ENCODE results near the gene KIDINS220. TPM values are rescaled to one million over a fixed set of nuclear protein-coding genes. Genes with fewer than 3 reads are reported as not detected.

The KIDINS220 gene
- total and polyA plus RNA-seq, 3 experiments from 2014 or later = 25.6 to 33.2 (median 33.1) TPM

DNA sequence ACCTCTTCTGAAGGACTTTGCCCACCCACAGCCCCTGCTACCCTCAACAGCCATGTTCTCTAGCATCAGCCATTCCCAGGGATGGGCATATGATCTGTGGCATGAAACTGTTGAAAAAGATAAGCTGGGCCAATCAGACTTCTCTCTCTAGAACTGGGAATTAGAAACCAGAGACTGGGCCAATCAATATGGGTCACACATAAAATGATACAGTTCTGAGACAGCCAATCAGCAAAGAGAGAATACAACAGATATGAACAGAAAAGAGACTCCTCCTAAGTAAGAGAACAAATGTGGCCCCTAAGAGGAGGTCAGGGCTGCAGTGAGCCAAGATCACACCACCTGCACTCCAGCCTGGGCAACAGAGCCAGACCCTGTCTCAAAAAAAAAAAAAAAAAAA, 2.1 kb downstream of the KIDINS220 start:
- Histone ChIP-seq H3K4me1 (ENCODE audit: insufficient read depth, low read length) (peaks cover 40% of the 10 kb centered on the region), H3K27me3 (ENCODE audit: insufficient read depth, low read length, poor library complexity, severe bottlenecking) (no peaks in the 10 kb centered on the region), H3K27ac (ENCODE audit: low read depth, low read length) (no peak overlapping the region), H3K4me3 (ENCODE audit: low read length) (no peak overlapping the region), H3K9me3 (ENCODE audit: low read length) (no peaks in the 10 kb centered on the region), H3K36me3 (ENCODE audit: insufficient read depth, low read length) (no peaks in the 10 kb centered on the region)
- no peak for DNase-seq
- peaks cover 72 to 80% (median 75%) of the 10 kb centered on the region in 3 donors for H3K4me1 Mint-ChIP-seq
- H3K9me3 Mint-ChIP-seq = no peaks in the 10 kb centered on the region
- peak overlapping the region in 6 of 7 donors; percentile 99 to 100 (median 100) for H3K4me3 Mint-ChIP-seq
- peak overlapping the region in 5 of 8 donors; percentile 8 to 58 (median 27) for H3K27ac Mint-ChIP-seq
- peaks cover 0 to 9% (median 6%) of the 10 kb centered on the region in 3 donors for H3K36me3 Mint-ChIP-seq
- ChIA-PET CTCF (no interaction called here), POLR2A (no interaction called here)
- H3K27me3 Mint-ChIP-seq = peaks cover 0 to 1% of the 10 kb centered on the region in 2 donors

DNA sequence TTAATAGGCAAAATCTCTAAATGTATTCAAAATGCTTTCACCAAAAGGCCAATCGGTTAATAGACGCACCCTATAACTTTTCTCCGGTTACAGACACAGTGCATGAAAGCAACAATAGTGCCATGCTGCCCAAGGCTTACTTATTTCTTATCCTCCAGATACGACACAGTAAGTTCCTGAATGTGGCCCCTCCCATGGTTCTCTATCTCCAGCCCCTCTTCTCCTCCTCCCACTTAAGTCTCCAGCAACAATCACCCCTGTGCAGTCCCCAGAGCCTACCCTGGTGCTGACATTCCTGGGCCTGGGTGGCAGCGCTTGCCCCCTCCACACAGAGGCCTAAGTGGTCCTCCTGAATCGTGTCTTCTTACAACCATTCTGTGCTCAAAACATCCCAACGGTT, 3.6 kb downstream of the KIDINS220 start:
- peaks cover 0 to 1% of the 10 kb centered on the region in 2 donors for H3K27me3 Mint-ChIP-seq
- ChIA-PET CTCF (no interaction called here), POLR2A (interaction anchor here (0.6 kb wide), 1 partner anchor 811 kb away, joined by 6 read pairs; no protein-coding TSS in a partner anchor)
- no peak for DNase-seq
- Histone ChIP-seq H3K27me3 (ENCODE audit: insufficient read depth, low read length, poor library complexity, severe bottlenecking) (no peaks in the 10 kb centered on the region), H3K4me3 (ENCODE audit: low read length) (no peak overlapping the region), H3K4me1 (ENCODE audit: insufficient read depth, low read length) (peaks cover 44% of the 10 kb centered on the region), H3K27ac (ENCODE audit: low read depth, low read length) (no peak overlapping the region), H3K36me3 (ENCODE audit: insufficient read depth, low read length) (no peaks in the 10 kb centered on the region), H3K9me3 (ENCODE audit: low read length) (no peaks in the 10 kb centered on the region)
- peak overlapping the region in 2 of 7 donors; percentile 19 to 22 for H3K4me3 Mint-ChIP-seq
- H3K9me3 Mint-ChIP-seq = no peaks in the 10 kb centered on the region
- peaks cover 80 to 90% (median 88%) of the 10 kb centered on the region in 3 donors for H3K4me1 Mint-ChIP-seq
- H3K27ac Mint-ChIP-seq = peak overlapping the region in 1 of 8 donors; percentile 30
- peaks cover 0 to 10% (median 6%) of the 10 kb centered on the region in 3 donors for H3K36me3 Mint-ChIP-seq

GRCh38 chr2:8831516-8831915, 5.9 kb downstream of the KIDINS220 start:
- ChIA-PET CTCF (no interaction called here), POLR2A (no interaction called here)
- Mint-ChIP-seq H3K4me3 (no peak overlapping the region), H3K36me3 (peaks cover 0 to 13% (median 10%) of the 10 kb centered on the region in 3 donors), H3K27me3 (no peaks in the 10 kb centered on the region), H3K27ac (peak overlapping the region in 5 of 8 donors; percentile 11 to 95 (median 52)), H3K9me3 (no peaks in the 10 kb centered on the region), H3K4me1 (peaks cover 79 to 92% (median 84%) of the 10 kb centered on the region in 3 donors)
- Histone ChIP-seq H3K27me3 (ENCODE audit: insufficient read depth, low read length, poor library complexity, severe bottlenecking) (no peaks in the 10 kb centered on the region), H3K36me3 (ENCODE audit: insufficient read depth, low read length) (no peaks in the 10 kb centered on the region), H3K4me3 (ENCODE audit: low read length) (no peak overlapping the region), H3K9me3 (ENCODE audit: low read length) (no peaks in the 10 kb centered on the region), H3K4me1 (ENCODE audit: insufficient read depth, low read length) (peaks cover 38% of the 10 kb centered on the region), H3K27ac (ENCODE audit: low read depth, low read length) (no peak overlapping the region)
- no peak for DNase-seq

DNA sequence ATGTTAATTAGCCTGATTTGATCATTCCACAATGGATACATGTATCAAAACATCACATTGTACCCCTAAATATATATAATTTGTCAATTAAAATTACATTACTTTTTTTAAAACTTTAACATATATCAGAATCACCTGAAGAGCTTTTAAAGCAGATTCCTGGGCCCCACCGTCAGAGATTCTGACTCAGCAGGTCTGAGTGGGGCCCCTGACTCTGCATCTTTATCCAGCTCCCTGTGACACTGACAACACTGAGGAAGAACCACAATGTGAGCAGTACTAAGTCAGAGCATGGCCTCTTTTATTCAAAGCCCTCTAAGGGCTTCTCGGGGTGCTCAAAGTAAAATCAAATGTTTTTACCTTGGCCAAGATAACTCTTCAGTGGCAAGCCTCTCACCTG, 9.7 kb downstream of the KIDINS220 start:
- DNase-seq = no peak
- Histone ChIP-seq H3K9me3 (ENCODE audit: low read length) (no peaks in the 10 kb centered on the region), H3K27ac (ENCODE audit: low read depth, low read length) (no peak overlapping the region), H3K27me3 (ENCODE audit: insufficient read depth, low read length, poor library complexity, severe bottlenecking) (no peaks in the 10 kb centered on the region), H3K4me3 (ENCODE audit: low read length) (no peak overlapping the region), H3K4me1 (ENCODE audit: insufficient read depth, low read length) (peaks cover 10% of the 10 kb centered on the region), H3K36me3 (ENCODE audit: insufficient read depth, low read length) (peaks cover 5% of the 10 kb centered on the region)
- H3K36me3 Mint-ChIP-seq = peaks cover 0 to 31% (median 15%) of the 10 kb centered on the region in 3 donors
- ChIA-PET POLR2A (no interaction called here), CTCF (interaction anchor here (0.6 to 1.2 kb wide), 2 partner anchors 36 to 1647 kb away, joined by 3 read pairs; no protein-coding TSS in a partner anchor)
- H3K27me3 Mint-ChIP-seq = no peaks in the 10 kb centered on the region
- peaks cover 47 to 56% (median 47%) of the 10 kb centered on the region in 3 donors for H3K4me1 Mint-ChIP-seq
- H3K27ac Mint-ChIP-seq = peak overlapping the region in 2 of 8 donors; percentile 56 to 81
- no peaks in the 10 kb centered on the region for H3K9me3 Mint-ChIP-seq
- H3K4me3 Mint-ChIP-seq = no peak overlapping the region

- no peaks in the 10 kb centered on the region for H3K27me3 Mint-ChIP-seq
- peaks cover 0 to 55% (median 19%) of the 10 kb centered on the region in 3 donors for H3K36me3 Mint-ChIP-seq
- Histone ChIP-seq H3K27ac (ENCODE audit: low read depth, low read length) (no peak overlapping the region), H3K4me3 (ENCODE audit: low read length) (no peak overlapping the region), H3K9me3 (ENCODE audit: low read length) (no peaks in the 10 kb centered on the region), H3K27me3 (ENCODE audit: insufficient read depth, low read length, poor library complexity, severe bottlenecking) (no peaks in the 10 kb centered on the region), H3K36me3 (ENCODE audit: insufficient read depth, low read length) (peaks cover 9% of the 10 kb centered on the region), H3K4me1 (ENCODE audit: insufficient read depth, low read length) (no peaks in the 10 kb centered on the region)
- no peak overlapping the region for H3K4me3 Mint-ChIP-seq
- no peak for DNase-seq
- H3K9me3 Mint-ChIP-seq = no peaks in the 10 kb centered on the region
- peaks cover 2 to 10% (median 6%) of the 10 kb centered on the region in 3 donors for H3K4me1 Mint-ChIP-seq
- CTCF ChIA-PET = interaction anchor here (1.6 kb wide), 1 partner anchor 11 kb away, joined by 3 read pairs; no protein-coding TSS in a partner anchor
- H3K27ac Mint-ChIP-seq = peak overlapping the region in 1 of 8 donors; percentile 27
- POLR2A ChIA-PET = no interaction called here
Observed at GRCh38 chr2:8822218-8822617, 15.2 kb downstream of the KIDINS220 start.

GRCh38 chr2:8821276-8822217, 15.9 kb downstream of the KIDINS220 start:
- ChIA-PET POLR2A (no interaction called here), CTCF (interaction anchor here (1.6 kb wide), 1 partner anchor 11 kb away, joined by 3 read pairs; no protein-coding TSS in a partner anchor)
- Histone ChIP-seq H3K27ac (ENCODE audit: low read depth, low read length) (no peak overlapping the region), H3K4me3 (ENCODE audit: low read length) (no peak overlapping the region), H3K4me1 (ENCODE audit: insufficient read depth, low read length) (no peaks in the 10 kb centered on the region), H3K9me3 (ENCODE audit: low read length) (no peaks in the 10 kb centered on the region), H3K27me3 (ENCODE audit: insufficient read depth, low read length, poor library complexity, severe bottlenecking) (no peaks in the 10 kb centered on the region), H3K36me3 (ENCODE audit: insufficient read depth, low read length) (peaks cover 9% of the 10 kb centered on the region)
- peaks cover 0 to 8% (median under 1%) of the 10 kb centered on the region in 3 donors for H3K4me1 Mint-ChIP-seq
- H3K4me3 Mint-ChIP-seq = no peak overlapping the region
- H3K9me3 Mint-ChIP-seq = no peaks in the 10 kb centered on the region
- H3K27me3 Mint-ChIP-seq = no peaks in the 10 kb centered on the region
- peaks cover 3 to 55% (median 21%) of the 10 kb centered on the region in 3 donors for H3K36me3 Mint-ChIP-seq
- H3K27ac Mint-ChIP-seq = peak overlapping the region in 3 of 8 donors; percentile 5 to 36 (median 27)
- no peak for DNase-seq

DNA sequence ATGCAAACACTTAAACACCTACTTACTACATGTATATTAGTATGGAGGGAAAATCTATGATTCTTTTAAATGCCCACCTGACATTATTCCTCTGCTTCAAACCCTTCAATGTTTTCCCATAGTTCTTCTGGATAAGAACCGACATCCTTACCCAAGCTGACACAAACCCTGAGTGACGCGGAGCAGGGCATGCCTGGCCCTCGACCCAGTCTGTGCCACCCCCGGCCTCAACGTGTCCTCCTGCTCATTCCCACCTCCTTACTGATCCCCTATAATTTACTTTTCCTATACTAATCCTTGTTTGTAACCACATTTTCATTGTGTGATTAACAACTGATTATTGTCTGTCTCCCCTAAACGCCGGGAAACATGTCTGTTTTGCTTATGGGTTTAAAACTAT, 17.5 kb downstream of the KIDINS220 start:
- H3K4me3 Mint-ChIP-seq = no peak overlapping the region
- no peaks in the 10 kb centered on the region for H3K4me1 ChIP-seq (ENCODE audit: insufficient read depth, low read length)
- peaks cover 14% of the 10 kb centered on the region for H3K36me3 ChIP-seq (ENCODE audit: insufficient read depth, low read length)
- H3K27ac ChIP-seq (ENCODE audit: low read depth, low read length) = no peak overlapping the region
- H3K36me3 Mint-ChIP-seq = peaks cover 5 to 58% (median 22%) of the 10 kb centered on the region in 3 donors
- POLR2A ChIA-PET = no interaction called here
- H3K27me3 ChIP-seq (ENCODE audit: insufficient read depth, low read length, poor library complexity, severe bottlenecking) = no peaks in the 10 kb centered on the region
- no peak overlapping the region for H3K4me3 ChIP-seq (ENCODE audit: low read length)
- H3K4me1 Mint-ChIP-seq = peaks cover 0 to 8% (median 0%) of the 10 kb centered on the region in 3 donors
- H3K27ac Mint-ChIP-seq = no peak overlapping the region
- H3K27me3 Mint-ChIP-seq = no peaks in the 10 kb centered on the region
- DNase-seq = no peak
- no peaks in the 10 kb centered on the region for H3K9me3 ChIP-seq (ENCODE audit: low read length)
- CTCF ChIA-PET = no interaction called here
- H3K9me3 Mint-ChIP-seq = no peaks in the 10 kb centered on the region

DNA sequence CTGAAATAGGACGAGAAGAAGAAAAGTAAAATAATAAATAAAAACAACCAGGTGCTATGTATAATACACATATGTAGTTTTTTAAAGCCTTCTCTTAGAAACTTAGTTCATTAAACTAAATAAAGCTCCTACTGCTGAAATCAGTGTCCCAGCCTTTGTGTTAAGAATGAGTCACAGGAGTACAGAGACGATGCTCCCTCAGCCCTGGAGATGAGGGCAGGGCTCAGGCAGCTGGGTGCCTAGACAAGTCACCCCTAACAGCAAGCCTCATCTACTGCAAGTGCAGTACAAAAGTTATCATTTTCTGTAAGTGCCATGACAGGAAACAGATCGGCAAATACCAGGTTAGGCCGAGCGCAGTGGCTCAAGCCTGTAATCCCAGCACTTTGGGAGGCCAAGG, 18.2 kb downstream of the KIDINS220 start:
- Mint-ChIP-seq H3K4me3 (no peak overlapping the region), H3K9me3 (no peaks in the 10 kb centered on the region), H3K27ac (no peak overlapping the region), H3K27me3 (no peaks in the 10 kb centered on the region), H3K4me1 (peaks cover 0 to 6% (median 0%) of the 10 kb centered on the region in 3 donors), H3K36me3 (peaks cover 5 to 58% (median 20%) of the 10 kb centered on the region in 3 donors)
- no peak for DNase-seq
- no peaks in the 10 kb centered on the region for H3K9me3 ChIP-seq (ENCODE audit: low read length)
- no peak overlapping the region for H3K27ac ChIP-seq (ENCODE audit: low read depth, low read length)
- ChIA-PET POLR2A (no interaction called here), CTCF (no interaction called here)
- no peaks in the 10 kb centered on the region for H3K27me3 ChIP-seq (ENCODE audit: insufficient read depth, low read length, poor library complexity, severe bottlenecking)
- peaks cover 10% of the 10 kb centered on the region for H3K36me3 ChIP-seq (ENCODE audit: insufficient read depth, low read length)
- H3K4me3 ChIP-seq (ENCODE audit: low read length) = no peak overlapping the region
- no peaks in the 10 kb centered on the region for H3K4me1 ChIP-seq (ENCODE audit: insufficient read depth, low read length)
